ENCODE measurements around the gene SAMD9L.
"Not testable (repeated sequence)": the region's sequence is repeated elsewhere in the genome, so short reads cannot be mapped to it uniquely, and the experiment has no call there.

DNA sequence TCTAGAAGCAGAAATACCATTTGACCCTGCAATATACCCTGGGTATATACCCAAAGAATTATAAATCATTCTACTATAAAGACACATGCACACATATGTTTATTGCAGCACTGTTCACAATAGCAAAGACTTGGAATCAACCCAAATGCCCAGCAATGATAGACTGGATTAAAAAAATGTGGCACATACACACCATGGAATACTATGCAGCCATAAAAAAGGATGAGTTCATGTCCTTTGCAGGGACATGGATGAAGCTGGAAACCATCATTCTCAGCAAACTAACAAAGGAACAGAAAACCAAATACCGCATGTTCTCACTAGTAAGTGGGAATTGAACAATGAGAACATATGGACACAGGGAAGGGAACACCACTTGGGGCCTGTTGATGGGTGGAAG, 21.2 kb downstream of the SAMD9L start:
- not testable (repeated sequence) for TF ChIP-seq POLR2A (IDR thresholded peaks at IDR 0.05; ENCODE audit: low read depth, low read length); POLR2AphosphoS5 (IDR thresholded peaks at IDR 0.05; ENCODE audit: low read depth, low read length); TAF1 (IDR thresholded peaks at IDR 0.05; ENCODE audit: borderline replicate concordance, low read depth, low read length)

Measured in GM12892 (cell line).